Measurements from ENCODE around the gene MCEMP1. TPM values are rescaled to one million over a fixed set of nuclear protein-coding genes. Genes with fewer than 3 reads are reported as not detected.

The MCEMP1 gene
- total RNA-seq, 1 donor from 2014 or later, result not detected

DNA sequence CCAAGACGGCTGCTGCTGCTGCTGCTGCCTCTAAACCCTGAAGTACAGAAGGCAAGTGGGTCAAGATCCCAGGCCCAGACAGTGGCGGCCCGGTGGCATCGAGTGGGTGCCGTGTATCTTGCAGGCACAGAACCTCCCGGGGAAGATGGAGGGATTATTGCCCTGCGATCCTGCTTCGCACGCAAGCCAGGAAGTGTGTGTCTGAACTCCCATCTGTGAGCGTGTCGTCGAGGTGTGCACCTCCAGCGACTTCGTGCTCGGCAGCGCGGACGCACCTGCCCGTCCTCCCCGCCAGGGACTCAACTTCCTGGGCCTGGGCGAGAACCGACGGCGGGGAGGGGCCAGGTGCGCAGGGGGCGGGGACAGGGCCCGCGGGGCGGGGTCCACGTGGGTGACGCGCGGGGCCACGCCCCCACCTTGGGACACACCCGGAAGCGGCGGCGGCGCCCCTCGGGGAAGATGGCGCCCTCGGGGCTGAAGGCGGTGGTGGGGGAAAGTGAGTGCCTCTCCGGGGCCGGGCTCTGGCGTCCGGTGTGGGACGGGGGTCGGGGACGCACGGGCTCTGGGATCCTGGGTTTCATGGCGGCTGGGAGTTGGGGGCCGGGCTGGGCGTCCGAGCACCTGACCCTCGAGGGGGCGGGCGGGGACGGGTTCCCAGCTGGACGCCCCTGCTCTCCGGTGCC lies 40.1 kb upstream of the MCEMP1 start, which contains the start of gene STXBP2:
Gene STXBP2 (plus strand): TSS at position 420 of the 683 bp plus-strand sequence. CDS start 40 bp downstream, at position 460.
- Histone ChIP-seq H3K9me3 (no peaks in the 10 kb centered on the region), H3K27me3 (peaks cover 8% of the 10 kb centered on the region), H3K36me3 (no peaks in the 10 kb centered on the region), H3K4me1 (peaks cover 6% of the 10 kb centered on the region), H3K27ac (peak within 1 kb of the TSS; percentile 76), H3K4me3 (peak within 1 kb of the TSS; percentile 41 to 60)
- TF ChIP-seq POLR2A (IDR thresholded peaks at IDR 0.05) (peak in 1 of 2 donors; percentile 26), POLR2AphosphoS5 (IDR thresholded peaks at IDR 0.05; ENCODE audit: insufficient read depth in 1 of 2, low read depth in 1 of 2) (peak in 1 of 2 donors; percentile 41)
- TF ChIP-seq, protein P1, sequence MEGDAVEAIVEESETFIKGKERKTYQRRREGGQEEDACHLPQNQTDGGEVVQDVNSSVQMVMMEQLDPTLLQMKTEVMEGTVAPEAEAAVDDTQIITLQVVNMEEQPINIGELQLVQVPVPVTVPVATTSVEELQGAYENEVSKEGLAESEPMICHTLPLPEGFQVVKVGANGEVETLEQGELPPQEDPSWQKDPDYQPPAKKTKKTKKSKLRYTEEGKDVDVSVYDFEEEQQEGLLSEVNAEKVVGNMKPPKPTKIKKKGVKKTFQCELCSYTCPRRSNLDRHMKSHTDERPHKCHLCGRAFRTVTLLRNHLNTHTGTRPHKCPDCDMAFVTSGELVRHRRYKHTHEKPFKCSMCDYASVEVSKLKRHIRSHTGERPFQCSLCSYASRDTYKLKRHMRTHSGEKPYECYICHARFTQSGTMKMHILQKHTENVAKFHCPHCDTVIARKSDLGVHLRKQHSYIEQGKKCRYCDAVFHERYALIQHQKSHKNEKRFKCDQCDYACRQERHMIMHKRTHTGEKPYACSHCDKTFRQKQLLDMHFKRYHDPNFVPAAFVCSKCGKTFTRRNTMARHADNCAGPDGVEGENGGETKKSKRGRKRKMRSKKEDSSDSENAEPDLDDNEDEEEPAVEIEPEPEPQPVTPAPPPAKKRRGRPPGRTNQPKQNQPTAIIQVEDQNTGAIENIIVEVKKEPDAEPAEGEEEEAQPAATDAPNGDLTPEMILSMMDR (IDR thresholded peaks at IDR 0.05), result peak in 1 of 3 experiments; percentile 27
- intact Hi-C loops (cut with DNase I), result no loop called here
- DNase-seq (ENCODE audit: extremely low spot score in 2 of 2), result peak in 1 of 2 donors; percentile 98

DNA sequence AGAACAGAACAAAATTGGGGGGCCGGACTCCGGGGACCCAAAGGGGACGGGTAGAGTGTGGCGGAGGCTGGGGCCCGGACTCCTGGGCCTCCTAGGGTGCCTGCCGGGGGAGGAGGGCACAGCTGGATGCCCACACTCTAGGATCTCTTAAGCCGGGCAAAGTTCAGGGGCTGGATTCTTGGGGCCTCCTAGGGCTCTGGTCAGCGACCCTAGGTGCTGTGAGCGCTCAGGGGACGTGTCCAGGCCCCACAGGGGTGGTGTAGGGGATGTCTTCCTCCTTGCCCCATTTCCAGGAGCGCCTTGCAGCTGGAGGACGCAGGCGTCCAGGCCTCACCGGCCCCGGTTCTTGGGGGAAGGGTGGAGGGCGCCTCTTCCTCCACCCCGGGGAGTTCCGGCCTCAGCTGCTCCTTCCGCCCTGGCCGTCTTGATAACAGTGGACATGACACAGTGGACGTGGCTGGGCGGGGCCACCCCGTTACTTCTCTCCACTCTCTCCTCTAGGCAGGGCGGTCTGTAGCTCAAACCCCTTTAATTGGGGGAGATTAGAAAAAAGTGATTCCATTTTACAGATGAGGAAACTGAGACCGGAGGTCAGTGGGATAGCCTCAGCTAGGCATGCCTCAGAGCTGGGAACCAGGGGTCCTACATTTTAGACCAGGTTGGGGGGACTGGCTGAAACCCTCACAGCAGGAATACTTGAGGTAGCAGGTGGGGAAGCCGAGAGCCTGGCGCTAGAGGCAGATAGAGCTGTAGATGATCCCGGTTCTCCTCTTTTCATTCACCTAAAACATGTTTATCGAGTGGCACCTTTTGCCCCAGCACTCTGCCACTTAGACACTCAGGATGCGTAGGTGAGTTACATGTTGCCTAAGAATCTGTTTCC lies 39.3 kb upstream of the MCEMP1 start:
- DNase-seq (ENCODE audit: extremely low spot score in 2 of 2), result no peak
- no peaks in the 10 kb centered on the region for H3K9me3 ChIP-seq
- H3K36me3 ChIP-seq, result no peaks in the 10 kb centered on the region
- H3K4me1 ChIP-seq, result peaks cover 6% of the 10 kb centered on the region
- intact Hi-C loops (cut with DNase I), result no loop called here
- peak overlapping the region; percentile 76 for H3K27ac ChIP-seq
- peak overlapping the region; percentile 41 to 60 for H3K4me3 ChIP-seq
- TF ChIP-seq, protein P1 (IDR thresholded peaks at IDR 0.05), result no peak
- TF ChIP-seq POLR2AphosphoS5 (IDR thresholded peaks at IDR 0.05; ENCODE audit: insufficient read depth in 1 of 2, low read depth in 1 of 2), result no peak
- no peak for TF ChIP-seq POLR2A (IDR thresholded peaks at IDR 0.05)
- H3K27me3 ChIP-seq, result peaks cover 8% of the 10 kb centered on the region

DNA sequence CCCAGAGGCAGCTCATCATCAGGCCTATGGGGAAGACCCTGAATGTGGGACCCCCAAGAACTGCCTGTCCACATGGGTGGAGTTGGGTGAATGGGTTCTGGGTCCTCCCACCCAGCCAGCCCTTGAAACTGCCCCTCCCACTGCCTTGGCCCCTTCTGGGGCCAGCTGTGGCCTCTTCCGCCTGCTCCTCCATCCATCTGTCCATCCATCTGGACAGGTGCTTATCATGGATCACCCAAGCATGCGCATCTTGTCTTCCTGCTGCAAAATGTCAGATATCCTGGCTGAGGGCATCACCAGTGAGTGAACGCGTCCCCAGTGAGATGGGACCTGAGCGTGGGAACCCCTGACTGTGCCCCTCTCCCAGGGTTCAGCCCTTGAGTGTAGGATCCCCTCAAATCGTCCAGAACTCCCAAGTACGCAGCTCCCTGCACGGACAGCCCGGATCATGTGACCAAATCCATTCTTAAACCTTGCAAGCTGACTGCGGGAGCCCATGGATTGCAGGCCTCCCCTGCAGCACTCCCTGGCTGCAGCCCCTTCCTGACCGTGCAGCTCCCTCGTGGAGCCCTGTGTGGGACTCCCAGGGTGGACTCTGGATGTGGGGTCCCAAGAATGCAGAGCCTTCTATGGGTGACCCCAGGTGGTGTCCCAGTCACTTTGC lies 38.0 kb upstream of the MCEMP1 start:
- no peak for DNase-seq (ENCODE audit: extremely low spot score in 2 of 2)
- no peak for TF ChIP-seq POLR2A (IDR thresholded peaks at IDR 0.05)
- TF ChIP-seq POLR2AphosphoS5 (IDR thresholded peaks at IDR 0.05; ENCODE audit: insufficient read depth in 1 of 2, low read depth in 1 of 2), result no peak
- TF ChIP-seq, protein P1 (IDR thresholded peaks at IDR 0.05), result no peak
- Histone ChIP-seq H3K36me3 (no peaks in the 10 kb centered on the region), H3K9me3 (no peaks in the 10 kb centered on the region), H3K27me3 (peaks cover 8% of the 10 kb centered on the region), H3K4me3 (no peak overlapping the region), H3K27ac (no peak overlapping the region), H3K4me1 (peaks cover 6% of the 10 kb centered on the region)
- intact Hi-C loops (cut with DNase I), result no loop called here

DNA sequence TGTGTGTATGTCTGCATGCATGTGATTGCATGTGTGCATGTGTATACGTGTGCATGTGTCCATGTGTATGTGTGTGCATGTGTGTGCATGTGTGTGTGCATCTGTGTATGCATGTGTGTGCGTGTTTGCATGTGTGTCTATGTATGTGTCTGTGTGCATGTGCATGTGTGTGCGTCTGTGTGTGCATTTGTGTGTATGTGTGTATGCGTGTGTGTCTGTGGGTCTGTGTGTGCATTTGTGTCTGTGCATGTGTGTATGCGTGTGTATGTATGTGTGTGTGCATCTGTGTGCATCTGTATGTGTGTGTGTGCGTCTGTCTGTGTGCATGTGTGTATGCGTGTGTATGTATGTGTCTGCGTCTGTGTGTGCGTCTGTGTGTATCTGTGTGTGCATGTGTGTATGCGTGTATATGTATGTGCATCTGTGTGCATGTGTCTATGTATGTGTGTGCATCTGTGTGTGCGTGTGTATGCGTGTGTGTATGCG lies 37.0 kb upstream of the MCEMP1 start:
- intact Hi-C loops (cut with DNase I), result no loop called here
- Histone ChIP-seq H3K27ac (no peak overlapping the region), H3K27me3 (peaks cover 8% of the 10 kb centered on the region), H3K36me3 (no peaks in the 10 kb centered on the region), H3K4me1 (peaks cover 6% of the 10 kb centered on the region), H3K9me3 (no peaks in the 10 kb centered on the region), H3K4me3 (no peak overlapping the region)
- TF ChIP-seq, protein P1 (IDR thresholded peaks at IDR 0.05), result no peak
- TF ChIP-seq POLR2A (IDR thresholded peaks at IDR 0.05), result no peak
- DNase-seq (ENCODE audit: extremely low spot score in 2 of 2), result no peak
